Measurements from ENCODE around the gene RFXAP.

- TF ChIP-seq EZH2 (IDR thresholded peaks at IDR 0.05; ENCODE audit: insufficient read depth, poor library complexity, severe bottlenecking) (no peak), EZH2phosphoT487 (IDR thresholded peaks at IDR 0.05; ENCODE audit: insufficient read depth, low read depth) (no peak)
Measured at GRCh38 chr13:36788276-36788675, 30.7 kb upstream of the RFXAP start.

Data from GM23248 (cell line).